GM08714 (cell line): ENCODE measurements around the gene ZCWPW2.

Experiments
- H3K4me3 ChIP-seq: fragments of 200-500 bp; sonication (Bioruptor generic); 2 replicates; pipeline ENCODE4 v1.5.1; 2014; ENCODE audit warnings: mild to moderate bottlenecking, low read length, inconsistent platforms
- ZNF274 ChIP-seq: IDR thresholded peaks from 2 replicates; pipeline ENCODE4 v1.6.1; 2012; ENCODE audit warnings: mild to moderate bottlenecking, low read depth, low read length

ZCWPW2 gene

GRCh38 chr3:28575100-28575745 lies 226.7 kb downstream of the ZCWPW2 start:
- H3K4me3 ChIP-seq: peak overlapping the region; percentile 7; the same call in 1 of the 2 replicates
- no peak for TF ChIP-seq ZNF274
